HFF-Myc (cell line): Measurements from ENCODE around the gene MAML2.

ENCODE experiments used
- DNase-seq: peaks from one replicate; pipeline ENCODE4 v3.0.0-alpha.2; 2011; ENCODE audit warnings: low read depth; ENCODE audit errors: extremely low read depth
- H3K4me3 ChIP-seq: replicated peaks from 2 replicates; pipeline ENCODE4 v1.5.1; 2011; ENCODE audit warnings: low read depth, mild to moderate bottlenecking, control low read depth, low read length
- TF ChIP-seq, protein P1 (sequence below): IDR thresholded peaks from 2 replicates; pipeline ENCODE4 v1.5.1; 2012; ENCODE audit warnings: mild to moderate bottlenecking, low read depth, low read length, control low read depth; ENCODE audit errors: missing control alignments

The MAML2 gene

DNA sequence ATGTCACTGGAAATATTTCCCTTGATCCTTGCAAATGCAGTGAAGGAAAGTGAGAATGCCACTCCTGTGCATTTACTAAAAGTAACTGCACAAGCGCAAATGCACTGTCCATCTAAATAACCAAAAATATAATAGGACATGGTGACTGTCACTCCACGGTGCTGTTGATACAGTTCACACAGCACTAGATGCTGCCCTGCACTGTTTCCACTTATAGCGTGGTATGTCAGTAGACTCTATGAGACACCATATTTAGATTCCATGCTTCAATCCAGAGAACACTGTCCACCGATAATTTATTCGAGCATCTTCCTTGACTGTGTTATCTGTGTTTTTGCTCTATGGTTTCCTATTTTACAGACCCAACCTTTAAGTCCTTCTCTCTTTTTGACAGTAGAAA lies 125.8 kb downstream of the MAML2 start:
- DNase-seq: no peak
- TF ChIP-seq, protein P1, sequence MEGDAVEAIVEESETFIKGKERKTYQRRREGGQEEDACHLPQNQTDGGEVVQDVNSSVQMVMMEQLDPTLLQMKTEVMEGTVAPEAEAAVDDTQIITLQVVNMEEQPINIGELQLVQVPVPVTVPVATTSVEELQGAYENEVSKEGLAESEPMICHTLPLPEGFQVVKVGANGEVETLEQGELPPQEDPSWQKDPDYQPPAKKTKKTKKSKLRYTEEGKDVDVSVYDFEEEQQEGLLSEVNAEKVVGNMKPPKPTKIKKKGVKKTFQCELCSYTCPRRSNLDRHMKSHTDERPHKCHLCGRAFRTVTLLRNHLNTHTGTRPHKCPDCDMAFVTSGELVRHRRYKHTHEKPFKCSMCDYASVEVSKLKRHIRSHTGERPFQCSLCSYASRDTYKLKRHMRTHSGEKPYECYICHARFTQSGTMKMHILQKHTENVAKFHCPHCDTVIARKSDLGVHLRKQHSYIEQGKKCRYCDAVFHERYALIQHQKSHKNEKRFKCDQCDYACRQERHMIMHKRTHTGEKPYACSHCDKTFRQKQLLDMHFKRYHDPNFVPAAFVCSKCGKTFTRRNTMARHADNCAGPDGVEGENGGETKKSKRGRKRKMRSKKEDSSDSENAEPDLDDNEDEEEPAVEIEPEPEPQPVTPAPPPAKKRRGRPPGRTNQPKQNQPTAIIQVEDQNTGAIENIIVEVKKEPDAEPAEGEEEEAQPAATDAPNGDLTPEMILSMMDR: no peak

DNA sequence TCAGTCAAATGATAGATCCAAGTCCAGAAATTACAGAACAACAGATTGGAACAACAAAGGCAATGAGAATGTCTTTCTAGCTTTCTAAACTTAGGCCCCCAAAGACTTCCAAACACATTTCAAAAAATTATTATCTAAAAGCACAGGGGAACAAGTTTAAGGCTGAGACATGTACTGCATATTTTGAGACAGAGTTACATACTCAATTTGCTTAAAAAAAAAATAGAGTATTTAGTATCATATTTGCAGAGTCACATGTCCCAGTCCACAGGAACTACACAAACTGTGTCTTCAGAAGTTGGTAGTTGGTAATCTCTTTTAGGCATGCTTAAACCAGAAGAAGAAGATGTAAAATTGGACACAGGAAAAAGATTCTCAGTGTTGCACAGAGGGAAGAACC lies 127.2 kb downstream of the MAML2 start:
- no peak overlapping the region for H3K4me3 ChIP-seq
- TF ChIP-seq, protein P1: no peak
- no peak for DNase-seq

More for the DNA sequence above, 125.8 kb downstream of the MAML2 start:
- H3K4me3 ChIP-seq: no peak overlapping the region

DNA sequence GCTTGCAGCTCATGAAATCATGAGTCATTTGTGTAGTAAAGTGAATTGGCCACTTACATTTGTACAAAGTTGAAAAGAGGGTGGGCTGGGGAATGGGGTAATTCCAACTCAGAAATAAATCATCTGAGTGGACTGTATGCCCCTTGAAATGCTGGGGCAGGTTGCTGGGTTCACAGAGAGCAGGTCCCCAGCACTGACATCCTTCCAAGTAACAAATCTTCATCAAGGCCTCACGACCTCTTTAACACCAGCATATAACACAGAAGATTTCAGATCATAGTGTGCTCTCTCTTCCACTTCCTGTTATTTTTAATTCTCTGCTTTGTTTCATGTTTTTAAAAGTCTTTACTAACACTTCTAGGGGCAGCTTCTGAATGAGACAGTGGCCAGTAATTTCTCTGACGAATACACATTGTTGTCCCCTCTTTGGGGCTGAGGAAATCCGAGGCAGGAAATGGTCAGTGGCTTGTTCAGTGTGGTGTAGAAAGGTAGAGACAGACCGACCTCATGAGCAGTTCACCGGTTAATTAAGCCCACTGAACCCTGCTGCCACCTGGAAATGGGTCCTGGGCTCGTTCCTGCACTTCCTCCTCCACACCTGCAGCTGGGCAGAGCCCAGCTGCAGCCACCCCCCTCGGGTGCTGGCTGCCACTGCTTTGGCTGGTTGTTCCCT lies 127.7 kb downstream of the MAML2 start:
- no peak overlapping the region for H3K4me3 ChIP-seq
- TF ChIP-seq, protein P1: no peak
- DNase-seq: no peak

DNA sequence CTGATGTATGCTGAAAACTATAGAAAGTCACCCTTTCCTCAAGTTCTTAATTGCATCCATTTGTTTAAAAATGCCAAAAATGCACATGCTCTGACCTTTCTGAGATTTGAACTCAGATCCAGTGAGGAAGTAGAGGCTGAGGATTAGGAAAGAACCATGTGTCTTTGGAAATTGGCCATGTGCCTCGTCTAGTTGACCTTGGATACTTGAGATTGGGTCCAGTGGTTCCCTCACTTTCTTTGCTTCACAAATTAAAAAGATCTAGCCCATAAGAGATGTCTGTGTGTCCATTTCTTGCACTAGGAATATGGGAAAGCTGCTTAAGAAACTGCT lies 128.3 kb downstream of the MAML2 start:
- TF ChIP-seq, protein P1: no peak
- no peak overlapping the region for H3K4me3 ChIP-seq
- no peak for DNase-seq

DNA sequence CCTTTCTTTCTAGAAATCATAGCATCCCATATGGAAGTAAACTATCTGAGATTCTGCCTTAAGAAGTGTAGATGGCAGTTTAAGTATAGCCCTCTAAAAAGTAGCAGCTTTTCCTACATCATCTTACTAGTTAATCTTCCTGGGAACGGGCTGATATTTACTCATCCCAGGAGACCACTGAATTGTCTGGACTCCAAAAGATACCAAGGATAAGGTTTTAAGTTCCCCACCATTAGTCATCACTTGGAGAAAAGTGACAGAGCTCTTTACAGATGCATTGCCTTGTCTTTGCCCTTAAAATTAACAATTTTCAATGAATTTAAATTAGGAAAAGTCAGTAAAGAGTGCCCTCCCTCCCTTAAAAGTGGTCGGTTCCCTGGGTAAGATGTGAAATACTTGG lies 129.5 kb downstream of the MAML2 start:
- TF ChIP-seq, protein P1: no peak
- no peak overlapping the region for H3K4me3 ChIP-seq
- no peak for DNase-seq

DNA sequence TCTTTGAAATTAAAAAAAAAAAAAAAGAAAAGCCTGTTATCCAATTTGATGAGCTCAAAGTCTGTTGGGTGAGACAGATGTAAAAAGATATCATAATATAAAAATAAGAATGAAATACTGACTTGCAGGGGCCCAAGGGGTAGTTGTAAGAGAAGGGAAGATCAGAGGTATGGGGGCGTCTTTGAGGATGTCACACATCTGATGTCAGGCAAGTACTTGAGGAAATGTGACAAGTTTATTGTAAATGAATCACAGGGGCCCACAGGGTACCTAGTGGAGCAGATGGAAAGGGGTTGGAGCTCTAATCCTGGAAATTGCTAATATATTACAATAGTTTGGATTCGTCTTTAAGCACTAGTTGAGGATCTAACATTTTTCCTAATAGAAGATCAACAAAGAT lies 131.6 kb downstream of the MAML2 start:
- no peak overlapping the region for H3K4me3 ChIP-seq
- TF ChIP-seq, protein P1: no peak
- no peak for DNase-seq
